Measurements from ENCODE around the gene IFT88. TPM values are rescaled to one million over a fixed set of nuclear protein-coding genes. Genes with fewer than 3 reads are reported as not detected.

IFT88 gene
- polyA plus RNA-seq, 1 experiment = 3.8 TPM

- Histone ChIP-seq H3K4me3 (ENCODE audit: low read depth, low read length) (no peak overlapping the region), H3K36me3 (ENCODE audit: control insufficient read depth, insufficient read depth, low read length) (no peaks in the 10 kb centered on the region), H3K27me3 (ENCODE audit: control insufficient read depth, insufficient read depth, low read length) (no peaks in the 10 kb centered on the region; the same call in 1 of the 2 replicates)
- no peak for TF ChIP-seq CTCF (IDR thresholded peaks at IDR 0.05; ENCODE audit: insufficient read depth, low read depth, low read length)
- ChIA-PET POLR2A (no interaction called here), CTCF (interaction anchor here (1.2 kb wide), 1 partner anchor 11 kb away, joined by 3 read pairs; no protein-coding TSS in a partner anchor)
- DNase-seq (ENCODE audit: low read depth) = no peak
Observed at GRCh38 chr13:20544201-20544923, 22.6 kb upstream of the IFT88 start.

- no peaks in the 10 kb centered on the region; the same call in 1 of the 2 replicates for H3K27me3 ChIP-seq (ENCODE audit: control insufficient read depth, insufficient read depth, low read length)
- TF ChIP-seq CTCF (IDR thresholded peaks at IDR 0.05; ENCODE audit: insufficient read depth, low read depth, low read length) = no peak
- ChIA-PET POLR2A (no interaction called here), CTCF (no interaction called here)
- no peak overlapping the region for H3K4me3 ChIP-seq (ENCODE audit: low read depth, low read length)
- H3K36me3 ChIP-seq (ENCODE audit: control insufficient read depth, insufficient read depth, low read length) = no peaks in the 10 kb centered on the region
- DNase-seq (ENCODE audit: low read depth) = no peak
Observed at GRCh38 chr13:20546556-20546955, 20.4 kb upstream of the IFT88 start.

- CTCF ChIA-PET = interaction anchor here (0.6 kb wide), 1 partner anchor 115 kb away, joined by 3 read pairs; no protein-coding TSS in a partner anchor
Observed at GRCh38 chr13:20547479-20547908, 19.5 kb upstream of the IFT88 start.

GRCh38 chr13:20550799-20551198 lies 16.2 kb upstream of the IFT88 start:
- Histone ChIP-seq H3K36me3 (ENCODE audit: control insufficient read depth, insufficient read depth, low read length) (no peaks in the 10 kb centered on the region), H3K27me3 (ENCODE audit: control insufficient read depth, insufficient read depth, low read length) (no peaks in the 10 kb centered on the region), H3K4me3 (ENCODE audit: low read depth, low read length) (no peak overlapping the region)
- POLR2A ChIA-PET = no interaction called here
- CTCF ChIA-PET = no interaction called here
- no peak for DNase-seq (ENCODE audit: low read depth)
- TF ChIP-seq CTCF (IDR thresholded peaks at IDR 0.05; ENCODE audit: insufficient read depth, low read depth, low read length) = no peak

More at GRCh38 chr13:20547479-20547908, 19.5 kb upstream of the IFT88 start:
- no peak for DNase-seq (ENCODE audit: low read depth)
- no peak for TF ChIP-seq CTCF (IDR thresholded peaks at IDR 0.05; ENCODE audit: insufficient read depth, low read depth, low read length)
- no peak overlapping the region for H3K4me3 ChIP-seq (ENCODE audit: low read depth, low read length)
- no peaks in the 10 kb centered on the region; the same call in 1 of the 2 replicates for H3K27me3 ChIP-seq (ENCODE audit: control insufficient read depth, insufficient read depth, low read length)
- POLR2A ChIA-PET = no interaction called here
- no peaks in the 10 kb centered on the region for H3K36me3 ChIP-seq (ENCODE audit: control insufficient read depth, insufficient read depth, low read length)

GRCh38 chr13:20553311-20553710 lies 13.6 kb upstream of the IFT88 start:
- no peaks in the 10 kb centered on the region for H3K27me3 ChIP-seq (ENCODE audit: control insufficient read depth, insufficient read depth, low read length)
- DNase-seq (ENCODE audit: low read depth) = no peak
- POLR2A ChIA-PET = no interaction called here
- TF ChIP-seq CTCF (IDR thresholded peaks at IDR 0.05; ENCODE audit: insufficient read depth, low read depth, low read length) = no peak
- CTCF ChIA-PET = no interaction called here
- H3K36me3 ChIP-seq (ENCODE audit: control insufficient read depth, insufficient read depth, low read length) = no peaks in the 10 kb centered on the region
- no peak overlapping the region for H3K4me3 ChIP-seq (ENCODE audit: low read depth, low read length)
